ENCODE data around the gene EVA1C.
"Not testable (repeated sequence)": the region's sequence is repeated elsewhere in the genome, so short reads cannot be mapped to it uniquely, and the experiment has no call there.

GRCh38 chr21:32506411-32506965 is 94.0 kb downstream of the EVA1C start:
- not testable (repeated sequence) for TF ChIP-seq CTCF (IDR thresholded peaks at IDR 0.05 in 2 of 3, conservative IDR thresholded peaks at IDR 0.05 in 1 of 3; ENCODE audit: borderline replicate concordance in 1 of 3, insufficient read depth in 1 of 3, low read depth in 2 of 3, low read length in 2 of 3); TCF7L2 (IDR thresholded peaks at IDR 0.05; ENCODE audit: borderline replicate concordance, extremely low read depth, insufficient read depth, insufficient read length); POLR2A (IDR thresholded peaks at IDR 0.05; ENCODE audit: borderline replicate concordance, extremely low read depth, insufficient read depth, insufficient read length); SRF (IDR thresholded peaks at IDR 0.05; ENCODE audit: low read depth); EGR1 (IDR thresholded peaks at IDR 0.05; ENCODE audit: low read depth); EZH2 (IDR thresholded peaks at IDR 0.05); YY1 (IDR thresholded peaks at IDR 0.05; ENCODE audit: extremely low read depth, insufficient replicate concordance, low read depth, low read length)
- TF ChIP-seq, protein P1, sequence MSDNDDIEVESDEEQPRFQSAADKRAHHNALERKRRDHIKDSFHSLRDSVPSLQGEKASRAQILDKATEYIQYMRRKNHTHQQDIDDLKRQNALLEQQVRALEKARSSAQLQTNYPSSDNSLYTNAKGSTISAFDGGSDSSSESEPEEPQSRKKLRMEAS (IDR thresholded peaks at IDR 0.05), result not testable (repeated sequence)

Measured in HCT116 (cell line).